GM23338 (cell line): ENCODE measurements around the gene CIAO1.

Experiments used
- CREB1 ChIP-seq: fragments of 250-450 bp; sonication (Bioruptor Pico); IDR thresholded peaks from 2 replicates; pipeline ENCODE4 v1.5.0; 2020; ENCODE audit warnings: low read depth, mild to moderate bottlenecking, moderate library complexity
- CTCF ChIP-seq, 2 experiments: fragments of 200-600 bp in 1 of 2; sonication (generic) in 1 of 2; conservative IDR thresholded peaks; 2 replicates each; pipeline versions ENCODE4 v1.5.1 to v1.6.1; 2016 to 2017; ENCODE audit warnings: antibody characterized with exemption in 2 of 2, low read depth in 2 of 2, mild to moderate bottlenecking in 2 of 2, moderate library complexity in 1 of 2
- ETS1 ChIP-seq: IDR thresholded peaks from 2 replicates; pipeline ENCODE4 v1.6.1; 2016; ENCODE audit warnings: antibody characterized with exemption
- EZH2 ChIP-seq: fragments of 200-600 bp; sonication (generic); IDR thresholded peaks from one replicate; pipeline ENCODE4 v1.8.0; 2017; ENCODE audit warnings: antibody characterized with exemption, mild to moderate bottlenecking, low read depth; ENCODE audit not compliant: unreplicated experiment
- EZH2phosphoT487 ChIP-seq: fragments of 200-600 bp; sonication (generic); IDR thresholded peaks from one replicate; pipeline ENCODE4 v1.8.1; 2018; ENCODE audit warnings: antibody characterized with exemption; ENCODE audit not compliant: unreplicated experiment
- JUNB ChIP-seq: IDR thresholded peaks from one replicate; pipeline ENCODE4 v1.6.1; 2016; ENCODE audit warnings: antibody characterized with exemption; ENCODE audit not compliant: unreplicated experiment
- NANOG ChIP-seq: IDR thresholded peaks from 2 replicates; pipeline ENCODE4 v1.6.1; 2016; ENCODE audit warnings: antibody characterized with exemption, borderline replicate concordance
- POLR2AphosphoS5 ChIP-seq: IDR thresholded peaks from 2 replicates; pipeline ENCODE4 v1.6.1; 2016; ENCODE audit warnings: antibody characterized with exemption, low read depth
- REST ChIP-seq: IDR thresholded peaks from one replicate; pipeline ENCODE4 v1.6.1; 2018; ENCODE audit warnings: antibody characterized with exemption; ENCODE audit not compliant: unreplicated experiment
- STAT1 ChIP-seq: IDR thresholded peaks from one replicate; pipeline ENCODE4 v1.6.1; 2016; ENCODE audit warnings: antibody characterized with exemption; ENCODE audit not compliant: unreplicated experiment
- ZNF114 ChIP-seq: fragments of 250-450 bp; sonication (Bioruptor Pico); IDR thresholded peaks from 2 replicates; pipeline ENCODE4 v1.5.0; 2020; ENCODE audit warnings: mild to moderate bottlenecking, moderate library complexity
- ZNF331 ChIP-seq: fragments of 250-450 bp; sonication (Bioruptor Pico); IDR thresholded peaks from 2 replicates; pipeline ENCODE4 v1.5.0; 2020; ENCODE audit warnings: low read depth, mild to moderate bottlenecking, moderate library complexity
- ZNF462 ChIP-seq: fragments of 250-450 bp; sonication (Bioruptor Pico); IDR thresholded peaks from 2 replicates; pipeline ENCODE4 v1.5.0; 2020; ENCODE audit warnings: mild to moderate bottlenecking, moderate library complexity

- TF ChIP-seq EZH2 (no peak), CTCF (conservative IDR thresholded peaks at IDR 0.05; ENCODE audit: low read depth in 2 of 2) (no peak), REST (no peak), CREB1 (CRISPR knock-in tag) (no peak), ETS1 (no peak), POLR2AphosphoS5 (no peak), EZH2phosphoT487 (no peak), STAT1 (no peak), JUNB (no peak), NANOG (no peak), ZNF462 (CRISPR knock-in tag) (no peak), ZNF114 (CRISPR knock-in tag) (no peak), ZNF331 (no peak)
These were observed 49.5 kb downstream of the CIAO1 start for GRCh38 chr2:96315400-96316071.
